ENCODE data around the gene CALD1. TPM values are rescaled to one million over a fixed set of nuclear protein-coding genes. Genes with fewer than 3 reads are reported as not detected.

Gene CALD1
- polyA plus RNA-seq, 2 of the 4 experiments (the other 2 are of a cell fraction), result 136 to 150 TPM

DNA sequence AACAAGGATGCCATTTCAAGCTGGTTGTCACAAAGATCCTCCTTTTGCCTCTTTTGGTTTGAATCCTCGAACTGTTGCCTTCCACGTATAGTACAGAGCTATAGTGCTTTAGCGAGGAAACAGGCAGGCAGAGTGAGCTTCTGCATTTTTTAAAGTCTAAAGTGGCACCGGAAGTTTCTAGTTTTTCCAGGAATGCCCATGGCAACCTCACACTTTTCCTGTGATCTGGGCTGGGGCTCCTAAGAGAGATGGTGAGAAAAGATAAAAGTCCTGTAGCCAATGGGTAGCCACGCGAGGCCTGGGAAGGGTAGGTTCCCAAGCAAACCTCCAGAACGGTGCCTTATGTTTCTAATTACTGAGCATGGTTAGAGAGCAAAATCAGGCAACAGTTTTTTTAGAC, 76.7 kb downstream of the CALD1 start:
- POLR2A ChIA-PET, result no interaction called here

DNA sequence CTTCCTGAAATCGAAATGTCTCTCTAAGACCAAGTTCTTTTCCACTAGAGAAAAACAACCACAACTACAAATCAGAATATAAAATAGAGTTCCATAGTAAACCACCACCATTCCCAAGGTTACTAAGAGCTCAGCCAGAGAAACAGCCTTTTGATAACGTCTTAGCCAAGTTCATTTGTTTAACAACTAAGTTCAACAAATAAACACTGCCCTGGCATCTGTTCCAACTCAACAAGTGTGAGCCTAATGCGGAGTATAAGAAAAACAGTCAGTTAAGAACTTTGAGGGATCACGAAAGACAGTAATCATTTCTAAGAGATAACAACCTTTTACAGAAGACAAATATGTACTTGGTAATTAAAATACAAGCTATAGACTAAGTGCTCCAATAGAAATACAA, 77.3 kb downstream of the CALD1 start:
- Histone ChIP-seq H3K4me2 (no peak overlapping the region), H3K9me3 (no peaks in the 10 kb centered on the region), H3K4me1 (peaks cover 8% of the 10 kb centered on the region; the same call in 1 of the 3 replicates), H3K4me3 (no peak overlapping the region), H3K27ac (no peak overlapping the region)
- FAIRE-seq (no peak), ATAC-seq (no peak), DNase-seq (ENCODE audit: low read depth in 1 of 2, low spot score in 1 of 2) (no peak)
- ChIA-PET CTCF (interaction anchor here (0.7 to 2.2 kb wide), 3 partner anchors 8 to 15 kb away, joined by 3 to 8 read pairs (median 4); no protein-coding TSS in a partner anchor), POLR2A (no interaction called here)
- TF ChIP-seq FOSB (CRISPR knock-in tag; IDR thresholded peaks at IDR 0.05) (no peak), BHLHE40 (IDR thresholded peaks at IDR 0.05; ENCODE audit: low read depth, low read length) (no peak), ZFP36 (IDR thresholded peaks at IDR 0.05; ENCODE audit: borderline replicate concordance, partially characterized antibody) (no peak), KDM1A (IDR thresholded peaks at IDR 0.05; ENCODE audit: low read depth) (no peak), HEYL (CRISPR knock-in tag; IDR thresholded peaks at IDR 0.05) (no peak)
- TF ChIP-seq, protein P1, sequence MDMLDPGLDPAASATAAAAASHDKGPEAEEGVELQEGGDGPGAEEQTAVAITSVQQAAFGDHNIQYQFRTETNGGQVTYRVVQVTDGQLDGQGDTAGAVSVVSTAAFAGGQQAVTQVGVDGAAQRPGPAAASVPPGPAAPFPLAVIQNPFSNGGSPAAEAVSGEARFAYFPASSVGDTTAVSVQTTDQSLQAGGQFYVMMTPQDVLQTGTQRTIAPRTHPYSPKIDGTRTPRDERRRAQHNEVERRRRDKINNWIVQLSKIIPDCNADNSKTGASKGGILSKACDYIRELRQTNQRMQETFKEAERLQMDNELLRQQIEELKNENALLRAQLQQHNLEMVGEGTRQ (IDR thresholded peaks at IDR 0.05), result no peak
- 57% methylated on average over 4 of the region's 4 CpGs for WGBS (ENCODE audit: missing lambda C conversion rate)

More for the DNA sequence above, 76.7 kb downstream of the CALD1 start:
- Histone ChIP-seq H3K4me3 (no peak overlapping the region), H3K4me2 (no peak overlapping the region), H3K9me3 (no peaks in the 10 kb centered on the region), H3K27ac (peak overlapping the region in 1 of 2 experiments; percentile 25; a peak in 1 of 6 replicates), H3K4me1 (peaks cover 8% of the 10 kb centered on the region; the same call in 1 of the 3 replicates)
- WGBS (ENCODE audit: missing lambda C conversion rate), result 90% methylated on average over 7 of the region's 7 CpGs
- CTCF ChIA-PET, result interaction anchor here (0.7 to 2.2 kb wide), 3 partner anchors 9 to 15 kb away, joined by 3 to 8 read pairs (median 4); no protein-coding TSS in a partner anchor
- ATAC-seq (no peak), FAIRE-seq (no peak), DNase-seq (ENCODE audit: low read depth in 1 of 2, low spot score in 1 of 2) (no peak)
- TF ChIP-seq TP53 (CRISPR knock-in tag; IDR thresholded peaks at IDR 0.05) (no peak), POLR2AphosphoS2 (conservative IDR thresholded peaks at IDR 0.05; ENCODE audit: low read length) (no peak), MYC (IDR thresholded peaks at IDR 0.05; ENCODE audit: borderline replicate concordance, low read length) (no peak), MAZ (IDR thresholded peaks at IDR 0.05; ENCODE audit: borderline replicate concordance, low read depth, low read length) (no peak), FOXS1 (CRISPR knock-in tag; IDR thresholded peaks at IDR 0.05) (no peak), SREBF2 (IDR thresholded peaks at IDR 0.05) (no peak)

DNA sequence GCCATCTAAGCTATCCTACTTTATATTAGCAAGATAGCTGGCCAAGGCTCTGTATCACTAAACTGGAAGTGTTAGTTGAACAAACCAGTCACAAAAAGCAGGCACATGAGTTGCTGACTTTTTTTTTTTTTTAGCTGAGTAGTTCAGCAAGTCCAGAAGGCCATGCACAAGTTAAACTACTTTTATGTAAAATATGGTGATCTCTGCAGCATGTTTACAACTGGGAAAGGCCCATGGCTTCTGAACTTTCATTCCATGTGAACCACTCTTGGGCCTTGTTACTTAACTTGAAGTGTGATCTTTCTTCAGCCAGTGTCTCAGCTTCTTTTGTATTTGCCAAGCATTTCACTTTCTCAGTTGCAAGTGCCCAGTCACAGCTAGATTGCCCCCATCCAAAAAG, 78.5 kb downstream of the CALD1 start:
- Histone ChIP-seq H3K4me2 (no peak overlapping the region), H3K4me3 (no peak overlapping the region), H3K27ac (no peak overlapping the region), H3K9me3 (no peaks in the 10 kb centered on the region), H3K4me1 (peaks cover 8% of the 10 kb centered on the region; the same call in 1 of the 3 replicates)
- POLR2A ChIA-PET, result no interaction called here
- CTCF ChIA-PET, result interaction anchor here (0.6 to 0.8 kb wide), 2 partner anchors 91 to 315 kb away, joined by 3 read pairs; no protein-coding TSS in a partner anchor
- ATAC-seq (no peak), FAIRE-seq (no peak), DNase-seq (ENCODE audit: low read depth in 1 of 2, low spot score in 1 of 2) (no peak)
- no peak for TF ChIP-seq RARB (CRISPR knock-in tag; IDR thresholded peaks at IDR 0.05)
- no peak for TF ChIP-seq JUN (IDR thresholded peaks at IDR 0.05)
- TF ChIP-seq TFCP2L1 (CRISPR knock-in tag; IDR thresholded peaks at IDR 0.05), result no peak
- TF ChIP-seq MAZ (IDR thresholded peaks at IDR 0.05; ENCODE audit: borderline replicate concordance, low read depth, low read length), result no peak
- TF ChIP-seq, protein P2, sequence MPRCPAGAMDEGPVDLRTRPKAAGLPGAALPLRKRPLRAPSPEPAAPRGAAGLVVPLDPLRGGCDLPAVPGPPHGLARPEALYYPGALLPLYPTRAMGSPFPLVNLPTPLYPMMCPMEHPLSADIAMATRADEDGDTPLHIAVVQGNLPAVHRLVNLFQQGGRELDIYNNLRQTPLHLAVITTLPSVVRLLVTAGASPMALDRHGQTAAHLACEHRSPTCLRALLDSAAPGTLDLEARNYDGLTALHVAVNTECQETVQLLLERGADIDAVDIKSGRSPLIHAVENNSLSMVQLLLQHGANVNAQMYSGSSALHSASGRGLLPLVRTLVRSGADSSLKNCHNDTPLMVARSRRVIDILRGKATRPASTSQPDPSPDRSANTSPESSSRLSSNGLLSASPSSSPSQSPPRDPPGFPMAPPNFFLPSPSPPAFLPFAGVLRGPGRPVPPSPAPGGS (IDR thresholded peaks at IDR 0.05), result no peak

DNA sequence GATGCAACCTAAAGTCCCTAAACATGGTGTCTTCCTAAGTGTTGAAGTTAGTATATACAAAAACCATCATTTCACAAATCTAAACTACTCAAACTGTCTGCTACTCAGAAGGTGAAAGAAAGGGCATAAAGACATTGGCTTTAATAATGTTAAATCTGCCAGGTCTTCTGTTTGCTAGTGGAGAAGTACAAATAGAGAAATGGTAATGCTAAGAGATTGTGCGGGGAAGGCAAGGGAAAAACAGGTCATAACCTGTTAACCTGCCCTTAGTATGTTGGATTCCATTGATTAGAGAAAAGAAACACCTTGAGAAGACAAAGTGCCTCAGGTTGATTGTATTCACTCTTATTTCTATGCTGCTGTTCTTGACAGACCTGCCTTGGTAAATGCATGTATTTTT, 80.3 kb downstream of the CALD1 start:
- Histone ChIP-seq H3K9me3 (no peaks in the 10 kb centered on the region), H3K4me2 (no peak overlapping the region), H3K27ac (no peak overlapping the region), H3K4me1 (peaks cover 8% of the 10 kb centered on the region; the same call in 1 of the 3 replicates), H3K4me3 (no peak overlapping the region)
- no peak for DNase-seq (ENCODE audit: low read depth in 1 of 2, low spot score in 1 of 2)
- no peak for ATAC-seq
- 78% methylated on average over 1 of the region's 1 CpG for WGBS (ENCODE audit: missing lambda C conversion rate)
- FAIRE-seq, result no peak
- CTCF ChIA-PET, result no interaction called here
- POLR2A ChIA-PET, result no interaction called here
- no peak for TF ChIP-seq ESRRA (IDR thresholded peaks at IDR 0.05; ENCODE audit: borderline replicate concordance, low read length)
- TF ChIP-seq POLR2A (IDR thresholded peaks at IDR 0.05; ENCODE audit: low read length), result no peak
- no peak for TF ChIP-seq SMC3 (IDR thresholded peaks at IDR 0.05)
- TF ChIP-seq MYC (IDR thresholded peaks at IDR 0.05; ENCODE audit: borderline replicate concordance, low read length), result no peak
- no peak for TF ChIP-seq EP300 (IDR thresholded peaks at IDR 0.05)
- TF ChIP-seq CBX2 (IDR thresholded peaks at IDR 0.05; ENCODE audit: borderline replicate concordance, low read depth), result no peak
- TF ChIP-seq EHMT2 (IDR thresholded peaks at IDR 0.05; ENCODE audit: low read depth), result no peak
- TF ChIP-seq JUNB (IDR thresholded peaks at IDR 0.05), result no peak
- no peak for TF ChIP-seq ZNF302 (CRISPR knock-in tag; IDR thresholded peaks at IDR 0.05)
- TF ChIP-seq, protein P3, sequence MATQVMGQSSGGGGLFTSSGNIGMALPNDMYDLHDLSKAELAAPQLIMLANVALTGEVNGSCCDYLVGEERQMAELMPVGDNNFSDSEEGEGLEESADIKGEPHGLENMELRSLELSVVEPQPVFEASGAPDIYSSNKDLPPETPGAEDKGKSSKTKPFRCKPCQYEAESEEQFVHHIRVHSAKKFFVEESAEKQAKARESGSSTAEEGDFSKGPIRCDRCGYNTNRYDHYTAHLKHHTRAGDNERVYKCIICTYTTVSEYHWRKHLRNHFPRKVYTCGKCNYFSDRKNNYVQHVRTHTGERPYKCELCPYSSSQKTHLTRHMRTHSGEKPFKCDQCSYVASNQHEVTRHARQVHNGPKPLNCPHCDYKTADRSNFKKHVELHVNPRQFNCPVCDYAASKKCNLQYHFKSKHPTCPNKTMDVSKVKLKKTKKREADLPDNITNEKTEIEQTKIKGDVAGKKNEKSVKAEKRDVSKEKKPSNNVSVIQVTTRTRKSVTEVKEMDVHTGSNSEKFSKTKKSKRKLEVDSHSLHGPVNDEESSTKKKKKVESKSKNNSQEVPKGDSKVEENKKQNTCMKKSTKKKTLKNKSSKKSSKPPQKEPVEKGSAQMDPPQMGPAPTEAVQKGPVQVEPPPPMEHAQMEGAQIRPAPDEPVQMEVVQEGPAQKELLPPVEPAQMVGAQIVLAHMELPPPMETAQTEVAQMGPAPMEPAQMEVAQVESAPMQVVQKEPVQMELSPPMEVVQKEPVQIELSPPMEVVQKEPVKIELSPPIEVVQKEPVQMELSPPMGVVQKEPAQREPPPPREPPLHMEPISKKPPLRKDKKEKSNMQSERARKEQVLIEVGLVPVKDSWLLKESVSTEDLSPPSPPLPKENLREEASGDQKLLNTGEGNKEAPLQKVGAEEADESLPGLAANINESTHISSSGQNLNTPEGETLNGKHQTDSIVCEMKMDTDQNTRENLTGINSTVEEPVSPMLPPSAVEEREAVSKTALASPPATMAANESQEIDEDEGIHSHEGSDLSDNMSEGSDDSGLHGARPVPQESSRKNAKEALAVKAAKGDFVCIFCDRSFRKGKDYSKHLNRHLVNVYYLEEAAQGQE (IDR thresholded peaks at IDR 0.05), result no peak
- no peak for TF ChIP-seq FOSL2 (IDR thresholded peaks at IDR 0.05)
- no peak for TF ChIP-seq FOSL2 (CRISPR knock-in tag; IDR thresholded peaks at IDR 0.05)

All from A549 (cell line).